ENCODE measurements around the gene PLEKHG4. TPM values are rescaled to one million over a fixed set of nuclear protein-coding genes. Genes with fewer than 3 reads are reported as not detected.

Gene PLEKHG4
- total and polyA plus RNA-seq, 4 donors = 5.5 to 10.9 (median 6.1) TPM

GRCh38 chr16:67326115-67326471, 46.8 kb downstream of the PLEKHG4 start:
- Histone ChIP-seq H3K36me3 (ENCODE audit: control insufficient read depth, insufficient read depth, low read length) (no peaks in the 10 kb centered on the region), H3K4me1 (ENCODE audit: control insufficient read depth, insufficient read depth, low read length) (peaks cover 14% of the 10 kb centered on the region), H3K4me3 (ENCODE audit: low read depth, low read length) (peak overlapping the region; percentile 80), H3K27ac (ENCODE audit: low read depth, low read length) (peak overlapping the region; percentile 47), H3K27me3 (ENCODE audit: control insufficient read depth, insufficient read depth, low read length) (peaks cover 2% of the 10 kb centered on the region), H3K9me3 (ENCODE audit: control insufficient read depth, insufficient read depth, low read length) (no peaks in the 10 kb centered on the region)
- 37% methylated on average over 11 of the region's 11 CpGs for WGBS (ENCODE audit: insufficient coverage)
- no peak for DNase-seq (ENCODE audit: low read depth in 4 of 6, low spot score in 6 of 6)

- Histone ChIP-seq H3K36me3 (ENCODE audit: control insufficient read depth, insufficient read depth, low read length) (no peaks in the 10 kb centered on the region), H3K4me1 (ENCODE audit: control insufficient read depth, insufficient read depth, low read length) (peaks cover 14% of the 10 kb centered on the region), H3K4me3 (ENCODE audit: low read depth, low read length) (peak within 1 kb of the TSS; percentile 80), H3K27me3 (ENCODE audit: control insufficient read depth, insufficient read depth, low read length) (peaks cover 2% of the 10 kb centered on the region), H3K9me3 (ENCODE audit: control insufficient read depth, insufficient read depth, low read length) (no peaks in the 10 kb centered on the region), H3K27ac (ENCODE audit: low read depth, low read length) (peak within 1 kb of the TSS; percentile 47)
- WGBS (ENCODE audit: insufficient coverage) = under 1% methylated on average over 54 of the region's 61 CpGs
- DNase-seq (ENCODE audit: low read depth in 4 of 6, low spot score in 6 of 6) = peak in 5 of 6 donors; percentile 36 to 92 (median 43)
These were observed 47.4 kb downstream of the PLEKHG4 start, which contains the start of the genes KCTD19 and LRRC36 for GRCh38 chr16:67326472-67327309. Gene KCTD19, minus strand, starts transcription at chr16:67326741. Its CDS starts 34 bp downstream, at chr16:67326707. Gene LRRC36, plus strand, starts transcription at chr16:67326815. Its CDS starts 48 bp downstream, at chr16:67326863.

GRCh38 chr16:67327743-67328142, 48.4 kb downstream of the PLEKHG4 start:
- 29% methylated on average over 1 of the region's 3 CpGs for WGBS (ENCODE audit: insufficient coverage)
- Histone ChIP-seq H3K4me1 (ENCODE audit: control insufficient read depth, insufficient read depth, low read length) (peaks cover 14% of the 10 kb centered on the region), H3K27me3 (ENCODE audit: control insufficient read depth, insufficient read depth, low read length) (peaks cover 2% of the 10 kb centered on the region), H3K9me3 (ENCODE audit: control insufficient read depth, insufficient read depth, low read length) (no peaks in the 10 kb centered on the region), H3K36me3 (ENCODE audit: control insufficient read depth, insufficient read depth, low read length) (no peaks in the 10 kb centered on the region), H3K4me3 (ENCODE audit: low read depth, low read length) (no peak overlapping the region), H3K27ac (ENCODE audit: low read depth, low read length) (no peak overlapping the region)
- no peak for DNase-seq (ENCODE audit: low read depth in 4 of 6, low spot score in 6 of 6)

GRCh38 chr16:67329901-67330300, 50.6 kb downstream of the PLEKHG4 start:
- no peak for DNase-seq (ENCODE audit: low read depth in 4 of 6, low spot score in 6 of 6)
- Histone ChIP-seq H3K27ac (ENCODE audit: low read depth, low read length) (no peak overlapping the region), H3K4me1 (ENCODE audit: control insufficient read depth, insufficient read depth, low read length) (peaks cover 14% of the 10 kb centered on the region), H3K9me3 (ENCODE audit: control insufficient read depth, insufficient read depth, low read length) (no peaks in the 10 kb centered on the region), H3K36me3 (ENCODE audit: control insufficient read depth, insufficient read depth, low read length) (no peaks in the 10 kb centered on the region), H3K4me3 (ENCODE audit: low read depth, low read length) (no peak overlapping the region), H3K27me3 (ENCODE audit: control insufficient read depth, insufficient read depth, low read length) (no peaks in the 10 kb centered on the region)
- WGBS (ENCODE audit: insufficient coverage) = no CpG with 5 or more reads among the region's 5 CpGs

GRCh38 chr16:67333315-67333714, 54.0 kb downstream of the PLEKHG4 start:
- Histone ChIP-seq H3K4me1 (ENCODE audit: control insufficient read depth, insufficient read depth, low read length) (no peaks in the 10 kb centered on the region), H3K27me3 (ENCODE audit: control insufficient read depth, insufficient read depth, low read length) (no peaks in the 10 kb centered on the region), H3K27ac (ENCODE audit: low read depth, low read length) (no peak overlapping the region), H3K9me3 (ENCODE audit: control insufficient read depth, insufficient read depth, low read length) (no peaks in the 10 kb centered on the region), H3K36me3 (ENCODE audit: control insufficient read depth, insufficient read depth, low read length) (no peaks in the 10 kb centered on the region), H3K4me3 (ENCODE audit: low read depth, low read length) (no peak overlapping the region)
- peak in 1 of 6 donors; percentile 44 for DNase-seq (ENCODE audit: low read depth in 4 of 6, low spot score in 6 of 6)
- WGBS (ENCODE audit: insufficient coverage) = 83% methylated on average over 2 of the region's 2 CpGs

- H3K27me3 ChIP-seq (ENCODE audit: control insufficient read depth, insufficient read depth, low read length) = no peaks in the 10 kb centered on the region
- no peak overlapping the region for H3K27ac ChIP-seq (ENCODE audit: low read depth, low read length)
- no peak overlapping the region for H3K4me3 ChIP-seq (ENCODE audit: low read depth, low read length)
- no peaks in the 10 kb centered on the region for H3K36me3 ChIP-seq (ENCODE audit: control insufficient read depth, insufficient read depth, low read length)
- no CpG with 5 or more reads among the region's 1 CpG for WGBS (ENCODE audit: insufficient coverage)
- no peaks in the 10 kb centered on the region for H3K4me1 ChIP-seq (ENCODE audit: control insufficient read depth, insufficient read depth, low read length)
- H3K9me3 ChIP-seq (ENCODE audit: control insufficient read depth, insufficient read depth, low read length) = no peaks in the 10 kb centered on the region
- no peak for DNase-seq (ENCODE audit: low read depth in 4 of 6, low spot score in 6 of 6)
These were observed 56.8 kb downstream of the PLEKHG4 start for GRCh38 chr16:67336116-67336515.

GRCh38 chr16:67336648-67337047, 57.3 kb downstream of the PLEKHG4 start:
- no peak for DNase-seq (ENCODE audit: low read depth in 4 of 6, low spot score in 6 of 6)
- Histone ChIP-seq H3K9me3 (ENCODE audit: control insufficient read depth, insufficient read depth, low read length) (no peaks in the 10 kb centered on the region), H3K36me3 (ENCODE audit: control insufficient read depth, insufficient read depth, low read length) (no peaks in the 10 kb centered on the region), H3K4me1 (ENCODE audit: control insufficient read depth, insufficient read depth, low read length) (no peaks in the 10 kb centered on the region), H3K27ac (ENCODE audit: low read depth, low read length) (no peak overlapping the region), H3K27me3 (ENCODE audit: control insufficient read depth, insufficient read depth, low read length) (no peaks in the 10 kb centered on the region), H3K4me3 (ENCODE audit: low read depth, low read length) (no peak overlapping the region)
- no CpG with 5 or more reads among the region's 1 CpG for WGBS (ENCODE audit: insufficient coverage)

Other genes with a start within 250 kb of the PLEKHG4 start
- gene PHAF1, start 169.6 kb upstream of the PLEKHG4 start, total RNA-seq = 10 to 100 TPM; 15.5 to 32.2 TPM
- 10 to 100 TPM; 23.5 to 24.7 TPM for gene PHAF1, start 169.6 kb upstream of the PLEKHG4 start, polyA plus RNA-seq (ENCODE audit: insufficient read length in 2 of 2)
- gene B3GNT9, start 128.5 kb upstream of the PLEKHG4 start, total RNA-seq = 10 to 100 TPM; 10.8 to 34.9 TPM
- 10 to 100 TPM in 1 of 2 donors, 1 to 10 TPM in 1; 6.2 to 11.1 TPM for gene B3GNT9, start 128.5 kb upstream of the PLEKHG4 start, polyA plus RNA-seq (ENCODE audit: insufficient read length in 2 of 2)
- 10 to 100 TPM; 12.1 to 13.9 TPM for gene TRADD, start 119.6 kb upstream of the PLEKHG4 start, total RNA-seq
- 10 to 100 TPM; 11.6 to 17.0 TPM for gene TRADD, start 119.6 kb upstream of the PLEKHG4 start, polyA plus RNA-seq (ENCODE audit: insufficient read length in 2 of 2)
- gene FBXL8, start 119.6 kb upstream of the PLEKHG4 start, total RNA-seq = 1 to 10 TPM; 1.9 to 3.9 TPM
- 1 to 10 TPM; 1.8 to 5.3 TPM for gene FBXL8, start 119.6 kb upstream of the PLEKHG4 start, polyA plus RNA-seq (ENCODE audit: insufficient read length in 2 of 2)
- gene HSF4, start 114.8 kb upstream of the PLEKHG4 start, total RNA-seq = 10 to 100 TPM; 14.0 to 55.0 TPM
- gene HSF4, start 114.8 kb upstream of the PLEKHG4 start, polyA plus RNA-seq (ENCODE audit: insufficient read length in 2 of 2) = 10 to 100 TPM; 28.5 to 54.5 TPM
- gene NOL3, start 109.0 kb upstream of the PLEKHG4 start, total RNA-seq = 10 to 100 TPM; 14.0 to 17.9 TPM
- gene NOL3, start 109.0 kb upstream of the PLEKHG4 start, polyA plus RNA-seq (ENCODE audit: insufficient read length in 2 of 2) = 10 to 100 TPM; 20.3 to 25.4 TPM
- gene MATCAP1, start 95.6 kb upstream of the PLEKHG4 start, total RNA-seq = 10 to 100 TPM; 22.2 to 34.6 TPM
- gene MATCAP1, start 95.6 kb upstream of the PLEKHG4 start, polyA plus RNA-seq (ENCODE audit: insufficient read length in 2 of 2) = 100 to 1,000 TPM; 127 to 157 TPM
- gene EXOC3L1, start 89.4 kb upstream of the PLEKHG4 start, total RNA-seq = 1 to 10 TPM; 1.1 to 2.3 TPM
- gene EXOC3L1, start 89.4 kb upstream of the PLEKHG4 start, polyA plus RNA-seq (ENCODE audit: insufficient read length in 2 of 2) = 1 to 10 TPM; 5.4 to 5.5 TPM
- 10 to 100 TPM; 16.7 to 39.4 TPM for gene E2F4, start 87.4 kb upstream of the PLEKHG4 start, total RNA-seq
- 10 to 100 TPM; 42.1 to 53.5 TPM for gene E2F4, start 87.4 kb upstream of the PLEKHG4 start, polyA plus RNA-seq (ENCODE audit: insufficient read length in 2 of 2)
- 1 to 10 TPM in 1 of 2 donors, under 1 TPM in 1; 0.10 to 1.2 TPM for gene ELMO3, start 80.4 kb upstream of the PLEKHG4 start, total RNA-seq
- gene ELMO3, start 80.4 kb upstream of the PLEKHG4 start, polyA plus RNA-seq (ENCODE audit: insufficient read length in 2 of 2) = 1 to 10 TPM; 1.5 to 2.9 TPM
- 10 to 100 TPM; 18.8 to 39.9 TPM for gene TMEM208, start 52.4 kb upstream of the PLEKHG4 start, total RNA-seq
- gene TMEM208, start 52.4 kb upstream of the PLEKHG4 start, polyA plus RNA-seq (ENCODE audit: insufficient read length in 2 of 2) = 10 to 100 TPM; 51.5 to 57.4 TPM
- 10 to 100 TPM in 1 of 2 donors, 1 to 10 TPM in 1; 5.4 to 21.5 TPM for gene FHOD1, start 32.1 kb upstream of the PLEKHG4 start, total RNA-seq
- gene FHOD1, start 32.1 kb upstream of the PLEKHG4 start, polyA plus RNA-seq (ENCODE audit: insufficient read length in 2 of 2) = 10 to 100 TPM; 23.9 to 34.3 TPM
- 1 to 10 TPM; 1.4 to 1.7 TPM for gene SLC9A5, start 30.6 kb upstream of the PLEKHG4 start, total RNA-seq
- 1 to 10 TPM; 6.1 to 9.1 TPM for gene SLC9A5, start 30.6 kb upstream of the PLEKHG4 start, polyA plus RNA-seq (ENCODE audit: insufficient read length in 2 of 2)
- under 1 TPM; 0.50 to 0.99 TPM for gene KCTD19, start 47.2 kb downstream of the PLEKHG4 start, total RNA-seq
- 1 to 10 TPM; 2.2 to 2.7 TPM for gene KCTD19, start 47.2 kb downstream of the PLEKHG4 start, polyA plus RNA-seq (ENCODE audit: insufficient read length in 2 of 2)
- gene LRRC36, start 47.3 kb downstream of the PLEKHG4 start, total RNA-seq = 1 to 10 TPM; 4.3 to 4.6 TPM
- 10 to 100 TPM in 1 of 2 donors, 1 to 10 TPM in 1; 7.1 to 10.9 TPM for gene LRRC36, start 47.3 kb downstream of the PLEKHG4 start, polyA plus RNA-seq (ENCODE audit: insufficient read length in 2 of 2)
- gene TPPP3, start 114.0 kb downstream of the PLEKHG4 start, total RNA-seq = 10 to 100 TPM; 34.2 to 37.5 TPM
- gene TPPP3, start 114.0 kb downstream of the PLEKHG4 start, polyA plus RNA-seq (ENCODE audit: insufficient read length in 2 of 2) = 100 to 1,000 TPM; 109 to 115 TPM
- 10 to 100 TPM in 1 of 2 donors, 1 to 10 TPM in 1; 3.5 to 12.6 TPM for gene ZDHHC1, start 136.9 kb downstream of the PLEKHG4 start, total RNA-seq
- 10 to 100 TPM; 14.7 to 18.7 TPM for gene ZDHHC1, start 136.9 kb downstream of the PLEKHG4 start, polyA plus RNA-seq (ENCODE audit: insufficient read length in 2 of 2)
- gene HSD11B2, start 151.6 kb downstream of the PLEKHG4 start, total RNA-seq = 1 to 10 TPM; 3.0 to 4.6 TPM
- 1 to 10 TPM; 5.7 to 9.3 TPM for gene HSD11B2, start 151.6 kb downstream of the PLEKHG4 start, polyA plus RNA-seq (ENCODE audit: insufficient read length in 2 of 2)
- gene ATP6V0D1, start 201.6 kb downstream of the PLEKHG4 start, total RNA-seq = 100 to 1,000 TPM in 1 of 2 donors, 10 to 100 TPM in 1; 97.3 to 113 TPM
- 100 to 1,000 TPM; 174 to 177 TPM for gene ATP6V0D1, start 201.6 kb downstream of the PLEKHG4 start, polyA plus RNA-seq (ENCODE audit: insufficient read length in 2 of 2)
- not detected for gene AGRP, start 204.0 kb downstream of the PLEKHG4 start, total RNA-seq
- gene AGRP, start 204.0 kb downstream of the PLEKHG4 start, polyA plus RNA-seq (ENCODE audit: insufficient read length in 2 of 2) = under 1 TPM; 0.35 to 0.56 TPM
- 10 to 100 TPM; 33.1 to 46.3 TPM for gene RIPOR1, start 249.3 kb downstream of the PLEKHG4 start, total RNA-seq
- 100 to 1,000 TPM in 1 of 2 donors, 10 to 100 TPM in 1; 80.3 to 105 TPM for gene RIPOR1, start 249.3 kb downstream of the PLEKHG4 start, polyA plus RNA-seq (ENCODE audit: insufficient read length in 2 of 2)